GM12878 (cell line): Measurements from ENCODE around the gene APOBEC3C. TPM values are rescaled to one million over a fixed set of nuclear protein-coding genes. Genes with fewer than 3 reads are reported as not detected.
"Not testable (repeated sequence)": the region's sequence is repeated elsewhere in the genome, so short reads cannot be mapped to it uniquely, and the experiment has no call there.

Experiments
- ATAC-seq: fragments of 200-7000 bp; cut with Tn5 transposase; 3 replicates; pipeline ENCODE4 v1.9.1; 2020; ENCODE audit warnings: mild to moderate bottlenecking, moderate library complexity
- BruUV-seq: library from RNA; stranded (reverse); fragments of 400-500 nt; replicated peaks from 2 replicates; lab custom pipeline; 2021; lab: Mats Ljungman, UMichigan
- CTCF ChIA-PET: fragments of 300-600 bp; sonication (Branson Sonifier 250); formaldehyde crosslinking; extraction: SDS; loops from one replicate; lab custom pipeline; 2021; ENCODE audit warnings: inconsistent platforms; lab: Yijun Ruan, JAX
- POLR2A ChIA-PET: fragments of 350-600 bp; formaldehyde crosslinking; extraction: SDS; loops from one replicate; lab custom pipeline; 2021; ENCODE audit warnings: inconsistent platforms; lab: Charles Lee
- RAD21 ChIA-PET: fragments of 300-600 bp; sonication (Branson Sonifier 250); formaldehyde crosslinking; loops from one replicate; lab custom pipeline; 2023; ENCODE audit warnings: antibody characterized with exemption; ENCODE audit not compliant: unreplicated experiment; lab: Charles Lee
- SMC1A ChIA-PET: fragments of 300-600 bp; sonication (Branson Sonifier 250); formaldehyde crosslinking; loops from one replicate; lab custom pipeline; 2023; ENCODE audit not compliant: unreplicated experiment, uncharacterized antibody; lab: Charles Lee
- DNase-seq: peaks from one replicate; pipeline ENCODE4 v3.0.0-alpha.2; 2011; ENCODE audit warnings: low read depth, low spot score
- FAIRE-seq: peaks from 3 replicates; lab custom pipeline; 2011; peaks lifted over from hg19 to GRCh38; lab: Jason Lieb, UNC
- H2AFZ ChIP-seq: 2 replicates; pipeline ENCODE4 v1.6.0; 2011; ENCODE audit warnings: low read depth, low read length, control low read depth; ENCODE audit not compliant: control insufficient read depth
- H3K27ac ChIP-seq: 2 replicates; pipeline ENCODE4 v1.5.1; 2011; ENCODE audit warnings: control low read depth; ENCODE audit not compliant: control insufficient read depth, insufficient read depth
- H3K27me3 ChIP-seq, 2 experiments: replicated peaks in 1 of 2; 2 replicates each; pipeline versions ENCODE4 v1.6.0 to v1.6.1; 2011; ENCODE audit warnings: low read length in 1 of 2; ENCODE audit not compliant: control insufficient read depth in 2 of 2, insufficient read depth in 2 of 2
- H3K36me3 ChIP-seq, 2 experiments: 2 replicates each; pipeline ENCODE4 v1.5.1; 2011; ENCODE audit warnings: low read length in 1 of 2; ENCODE audit not compliant: control insufficient read depth in 2 of 2, insufficient read depth in 2 of 2
- H3K4me1 ChIP-seq: 2 replicates; pipeline ENCODE4 v1.6.1; 2011; ENCODE audit warnings: mild to moderate bottlenecking, low read length, moderate library complexity, mixed read lengths; ENCODE audit not compliant: control insufficient read depth, insufficient read depth
- H3K4me2 ChIP-seq: 2 replicates; pipeline ENCODE4 v1.6.0; 2011; ENCODE audit warnings: control low read depth; ENCODE audit not compliant: control insufficient read depth, insufficient read depth
- H3K4me3 ChIP-seq: fragments of 200-600 bp; sonication (generic); 2 replicates; pipeline ENCODE4 v1.5.1; 2016
- H3K79me2 ChIP-seq: 2 replicates; pipeline ENCODE4 v1.6.0; 2011; ENCODE audit warnings: low read length; ENCODE audit not compliant: control insufficient read depth, insufficient read depth
- H3K9ac ChIP-seq: 2 replicates; pipeline ENCODE4 v1.8.0; 2011; ENCODE audit warnings: low read length, control low read depth, mixed read lengths; ENCODE audit not compliant: control insufficient read depth, insufficient read depth
- H3K9me3 ChIP-seq: replicated peaks from 3 replicates; pipeline ENCODE4 v1.5.1; 2011; ENCODE audit warnings: mild to moderate bottlenecking, low read length; ENCODE audit not compliant: control insufficient read depth, insufficient read depth
- H4K20me1 ChIP-seq: 2 replicates; pipeline ENCODE4 v1.6.0; 2011; ENCODE audit not compliant: control insufficient read depth, insufficient read depth
- DPF2 ChIP-seq: fragments of 450-650 bp; IDR thresholded peaks from 2 replicates; pipeline ENCODE4 v1.6.1; 2017; ENCODE audit warnings: mild to moderate bottlenecking
- GATAD2B ChIP-seq: fragments of 450-650 bp; conservative IDR thresholded peaks from 2 replicates; pipeline ENCODE4 v1.6.1; 2017; ENCODE audit warnings: low read depth, mild to moderate bottlenecking, moderate library complexity
- IKZF1 ChIP-seq: fragments of 450-650 bp; conservative IDR thresholded peaks from 2 replicates; pipeline ENCODE4 v1.6.1; 2017; ENCODE audit warnings: antibody characterized with exemption, mild to moderate bottlenecking
- MTA2 ChIP-seq: fragments of 450-650 bp; IDR thresholded peaks from 2 replicates; pipeline ENCODE4 v1.6.1; 2016; ENCODE audit warnings: low read depth, mild to moderate bottlenecking, moderate library complexity
- PKNOX1 ChIP-seq: fragments of 450-650 bp; IDR thresholded peaks from 2 replicates; pipeline ENCODE4 v1.6.1; 2016; ENCODE audit warnings: mild to moderate bottlenecking
- SPI1 ChIP-seq: IDR thresholded peaks from 2 replicates; pipeline ENCODE4 v1.6.1; 2011; ENCODE audit warnings: low read depth, mild to moderate bottlenecking, low read length, moderate library complexity, borderline replicate concordance; ENCODE audit not compliant: insufficient read depth
- ZNF592 ChIP-seq: fragments of 450-650 bp; IDR thresholded peaks from 2 replicates; pipeline ENCODE4 v1.6.1; 2017; ENCODE audit warnings: mild to moderate bottlenecking, moderate library complexity
- ZNF687 ChIP-seq: fragments of 450-650 bp; IDR thresholded peaks from 2 replicates; pipeline ENCODE4 v1.6.1; 2017; ENCODE audit warnings: mild to moderate bottlenecking, moderate library complexity
- WGBS: methylation state at CpG from one replicate; pipeline ENCODE4 v1.1.6; 2016; ENCODE audit warnings: low lambda C conversion rate; ENCODE audit not compliant: insufficient replicate concordance, insufficient coverage; ENCODE audit errors: missing lambda C conversion rate; 5-methylcytosine and 5-hydroxymethylcytosine counted together
- in situ Hi-C: fragments of 300-500 bp; cut with MboI; formaldehyde crosslinking; loops from 9 replicates; pipeline ENCODE4 v1.14.3; 2018; ENCODE audit warnings: mixed read lengths
- intact Hi-C: fragments of 100-400 bp; cut with micrococcal nuclease; formaldehyde crosslinking; loops from one replicate; pipeline ENCODE4 v1.14.2; 2022; ENCODE audit not compliant: unreplicated experiment
- polyA plus RNA-seq, 11 experiments: library from polyadenylated mRNA; depleted of rRNA in 4 of 11; unstranded in 6 of 11; stranded (reverse) in 5 of 11; fragments of >200 nt; fragmentation: Nextera tagmentation in 4 of 11; fragmentation: Illumina TruSeq in 1 of 11; extraction: Ambion mirVana in 4 of 11; extraction: Trizol in 1 of 11; gene quantifications; 1 replicate in 1 of 11; 2 replicates in 10 of 11; pipeline versions ENCODE4 v1.2.1 to v1.2.3, GENCODE V29; 2011 to 2016; ENCODE audit warnings: inconsistent platforms in 2 of 11, missing spikeins in 2 of 11, low read depth in 1 of 11
- total RNA-seq, 4 experiments: library from RNA; depleted of rRNA in 3 of 4; stranded (reverse); fragments of >200 nt in 3 of 4; fragmentation: Illumina TruSeq in 1 of 4; extraction: Trizol in 1 of 4; gene quantifications; 2 replicates each; pipeline versions ENCODE4 v1.2.1 to v1.2.3, GENCODE V29; 2013 to 2021

The APOBEC3C gene
- total and polyA plus RNA-seq, 10 of the 15 experiments (the other 5 are each of a cell fraction or from before 2014, with no cell fraction given): 22.9 to 290 (median 156) TPM

- H3K4me2 ChIP-seq, H3K27me3 ChIP-seq, H4K20me1 ChIP-seq, FAIRE-seq, intact Hi-C loops, H3K9me3 ChIP-seq, DNase-seq, in situ Hi-C loops, BruUV-seq, H3K36me3 ChIP-seq, H3K4me3 ChIP-seq, H3K9ac ChIP-seq: not testable (repeated sequence)
- WGBS: 8% methylated on average over 8 of the region's 8 CpGs
- Histone ChIP-seq H3K79me2 (peaks cover 16% of the 10 kb centered on the region), H3K4me1 (peaks cover 45% of the 10 kb centered on the region), H3K27ac (peak overlapping the region; percentile 60), H2AFZ (peak overlapping the region; percentile 11; the same call in 1 of the 2 replicates)
- ChIA-PET RAD21 (interaction anchor here (0.8 to 1.4 kb wide), 2 partner anchors 35 to 51 kb away, joined by 3 read pairs; no protein-coding TSS in a partner anchor), CTCF (interaction anchor here (0.7 to 2.6 kb wide), 4 partner anchors 31 to 112 kb away, joined by 3 to 9 read pairs (median 4); no protein-coding TSS in a partner anchor), POLR2A (interaction anchor here (0.6 to 1.2 kb wide), 3 partner anchors 14 to 54 kb away, joined by 3 to 4 read pairs (median 4); no protein-coding TSS in a partner anchor), SMC1A (interaction anchor here (0.6 to 2.3 kb wide), 4 partner anchors 35 to 60 kb away, joined by 3 to 9 read pairs (median 6); no protein-coding TSS in a partner anchor)
- ATAC-seq: peak; percentile 67
- TF ChIP-seq PKNOX1: peak; percentile 46; the same call in 1 of the 2 replicates
- peak; percentile 35; the same call in 1 of the 2 replicates for TF ChIP-seq MTA2
- TF ChIP-seq GATAD2B: 0 out of 2 replicates have a peak, but pooled peaks have one; percentile 54
- TF ChIP-seq ZNF687: peak; percentile 72; the same call in 1 of the 2 replicates
- TF ChIP-seq ZNF592: peak; percentile 70; the same call in 1 of the 2 replicates
- peak; percentile 64 for TF ChIP-seq DPF2
- 0 out of 2 replicates have a peak, but pooled peaks have one; percentile 26 for TF ChIP-seq IKZF1
- peak; percentile 49; the same call in 1 of the 2 replicates for TF ChIP-seq SPI1
These were observed 49.8 kb downstream of the APOBEC3C start for GRCh38 chr22:39063904-39064303.
